H1 (cell line): ENCODE results near the gene STOML1. TPM values are rescaled to one million over a fixed set of nuclear protein-coding genes. Genes with fewer than 3 reads are reported as not detected.

Source experiments
- CTCF ChIA-PET: fragments of 300-600 bp; sonication (Branson Sonifier 250); formaldehyde crosslinking; loops from one replicate; lab custom pipeline; 2021; ENCODE audit not compliant: partially characterized antibody; lab: Charles Lee
- POLR2A ChIA-PET: fragments of 300-600 bp; sonication (Branson Sonifier 250); formaldehyde crosslinking; loops from one replicate; lab custom pipeline; 2021; ENCODE audit warnings: inconsistent platforms; ENCODE audit not compliant: partially characterized antibody; lab: Charles Lee
- DNase-seq, 2 experiments: peaks; one replicate each; pipeline versions ENCODE4 v3.0.0 to v3.0.0-alpha.2; 2010 to 2022; ENCODE audit warnings: low spot score in 2 of 2, low read depth in 1 of 2, mixed read lengths in 1 of 2
- FAIRE-seq: peaks from 2 replicates; lab custom pipeline; 2011; peaks lifted over from hg19 to GRCh38; lab: Jason Lieb, UNC
- H2AFZ ChIP-seq: 2 replicates; pipeline ENCODE4 v1.8.1; 2012; ENCODE audit warnings: low read length, inconsistent platforms
- H2AK5ac ChIP-seq: 2 replicates; pipeline ENCODE4 v1.6.1; 2013; ENCODE audit warnings: low read depth, low read length
- H2BK120ac ChIP-seq: replicated peaks from 2 replicates; pipeline ENCODE3; 2013; ENCODE audit warnings: low read depth, low read length, inconsistent platforms
- H2BK12ac ChIP-seq: 2 replicates; pipeline ENCODE4 v1.6.1; 2013; ENCODE audit warnings: low read depth, low read length
- H2BK15ac ChIP-seq: 2 replicates; pipeline ENCODE4 v1.6.1; 2013; ENCODE audit warnings: low read length
- H2BK20ac ChIP-seq: 2 replicates; pipeline ENCODE4 v1.6.1; 2013; ENCODE audit warnings: low read length
- H2BK5ac ChIP-seq: 2 replicates; pipeline ENCODE4 v1.6.1; 2013; ENCODE audit warnings: low read depth, low read length
- H3K14ac ChIP-seq: 2 replicates; pipeline ENCODE4 v1.6.1; 2013; ENCODE audit warnings: inconsistent platforms; ENCODE audit not compliant: insufficient read length
- H3K18ac ChIP-seq: 2 replicates; pipeline ENCODE4 v1.6.1; 2013; ENCODE audit warnings: low read length; ENCODE audit errors: extremely low read depth
- H3K23ac ChIP-seq: 2 replicates; pipeline ENCODE4 v1.6.1; 2013; ENCODE audit warnings: inconsistent platforms; ENCODE audit not compliant: insufficient read length
- H3K23me2 ChIP-seq: 2 replicates; pipeline ENCODE4 v1.6.1; 2013; ENCODE audit warnings: low read depth, low read length
- H3K27ac ChIP-seq: 2 replicates; pipeline ENCODE4 v1.6.1; 2011; ENCODE audit warnings: low read depth, low read length, inconsistent platforms
- H3K27me3 ChIP-seq, 4 experiments: replicated peaks in 1 of 4; 1 replicate in 1 of 4; 2 replicates in 3 of 4; pipeline versions ENCODE4 v1.6.1 to v1.8.1; 2011 to 2013; ENCODE audit warnings: low read length in 3 of 4, mild to moderate bottlenecking in 3 of 4, inconsistent platforms in 2 of 4, mixed read lengths in 2 of 4, moderate library complexity in 1 of 4; ENCODE audit not compliant: control insufficient read depth in 3 of 4, insufficient read depth in 3 of 4; ENCODE audit errors: extremely low read depth in 1 of 4
- H3K36me3 ChIP-seq, 4 experiments: 2 replicates each; pipeline versions ENCODE4 v1.6.1 to v1.8.1; 2011 to 2013; ENCODE audit warnings: mild to moderate bottlenecking in 4 of 4, low read length in 3 of 4, moderate library complexity in 2 of 4, control low read depth in 1 of 4, inconsistent platforms in 1 of 4; ENCODE audit not compliant: insufficient read depth in 4 of 4, control insufficient read depth in 2 of 4
- H3K4ac ChIP-seq: replicated peaks from 2 replicates; pipeline ENCODE3; 2013; ENCODE audit warnings: low read length, low read depth, mixed read lengths, inconsistent platforms; ENCODE audit not compliant: insufficient read length
- H3K4me1 ChIP-seq, 4 experiments: replicated peaks in 1 of 4; 1 replicate in 1 of 4; 2 replicates in 3 of 4; pipeline versions ENCODE4 v1.6.1 to v1.8.1; 2011 to 2013; ENCODE audit warnings: low read length in 3 of 4, inconsistent platforms in 2 of 4, mixed read lengths in 1 of 4; ENCODE audit not compliant: insufficient read depth in 4 of 4, control insufficient read depth in 3 of 4
- H3K4me2 ChIP-seq, 2 experiments: 2 replicates each; pipeline versions ENCODE4 v1.6.1 to v1.8.1; 2011 to 2013; ENCODE audit warnings: low read depth in 2 of 2, low read length in 2 of 2, control low read depth in 1 of 2, inconsistent platforms in 1 of 2, mild to moderate bottlenecking in 1 of 2; ENCODE audit not compliant: insufficient read depth in 1 of 2
- H3K4me3 ChIP-seq, 4 experiments: fragments of 200-600, 300-600 bp in 1 of 4; sonication (generic), shearing (Covaris generic), sonication (Bioruptor Twin) in 1 of 4; 2 replicates each; pipeline versions ENCODE4 v1.5.1 to v1.8.1; 2011 to 2016; ENCODE audit warnings: low read length in 4 of 4, low read depth in 3 of 4, control low read depth in 2 of 4, inconsistent platforms in 2 of 4, mild to moderate bottlenecking in 2 of 4, mixed read lengths in 1 of 4, moderate library complexity in 1 of 4; ENCODE audit not compliant: insufficient read depth in 2 of 4; ENCODE audit errors: extremely low read depth in 1 of 4
- H3K56ac ChIP-seq: replicated peaks from 2 replicates; pipeline ENCODE3; 2013; ENCODE audit warnings: low read depth, mild to moderate bottlenecking, mixed read lengths, low read length, inconsistent platforms; ENCODE audit not compliant: insufficient read length
- H3K79me1 ChIP-seq: 2 replicates; pipeline ENCODE4 v1.6.1; 2013; ENCODE audit warnings: low read depth, low read length, control low read depth
- H3K79me2 ChIP-seq, 2 experiments: 2 replicates each; pipeline versions ENCODE4 v1.6.1 to v1.8.1; 2012 to 2013; ENCODE audit warnings: low read length in 2 of 2, mild to moderate bottlenecking in 2 of 2, inconsistent platforms in 1 of 2; ENCODE audit not compliant: insufficient read depth in 2 of 2, control insufficient read depth in 1 of 2
- H3K9ac ChIP-seq, 4 experiments: replicated peaks in 1 of 4; 1 replicate in 1 of 4; 2 replicates in 3 of 4; pipeline versions ENCODE4 v1.6.1 to v1.8.1; 2011 to 2013; ENCODE audit warnings: low read depth in 3 of 4, low read length in 3 of 4, control low read depth in 2 of 4, mild to moderate bottlenecking in 2 of 4, moderate library complexity in 2 of 4, inconsistent platforms in 1 of 4; ENCODE audit errors: extremely low read depth in 1 of 4
- H3K9me3 ChIP-seq, 2 experiments: 2 replicates each; pipeline versions ENCODE4 v1.6.1 to v1.8.1; 2012 to 2013; ENCODE audit warnings: mild to moderate bottlenecking in 2 of 2, moderate library complexity in 2 of 2, control low read depth in 1 of 2, inconsistent platforms in 1 of 2, low read depth in 1 of 2, low read length in 1 of 2, mixed read lengths in 1 of 2; ENCODE audit not compliant: insufficient read depth in 2 of 2
- H4K20me1 ChIP-seq, 2 experiments: replicated peaks in 1 of 2; 2 replicates each; pipeline versions ENCODE3 to v1.8.1; 2011 to 2013; ENCODE audit warnings: inconsistent platforms in 2 of 2, low read length in 2 of 2, mild to moderate bottlenecking in 1 of 2; ENCODE audit not compliant: insufficient read depth in 2 of 2, control insufficient read depth in 1 of 2
- H4K5ac ChIP-seq: 2 replicates; pipeline ENCODE4 v1.6.1; 2013; ENCODE audit warnings: low read length, low read depth, mixed read lengths, inconsistent platforms; ENCODE audit not compliant: insufficient read length
- H4K8ac ChIP-seq: 2 replicates; pipeline ENCODE4 v1.8.0; 2013; ENCODE audit warnings: mild to moderate bottlenecking, moderate library complexity, low read length, inconsistent platforms; ENCODE audit not compliant: insufficient read depth; ENCODE audit errors: extremely low read depth
- H4K91ac ChIP-seq: replicated peaks from 2 replicates; pipeline ENCODE3; 2013; ENCODE audit warnings: low read length, mixed read lengths, inconsistent platforms; ENCODE audit not compliant: insufficient read length
- CHD2 ChIP-seq: IDR thresholded peaks from 2 replicates; pipeline ENCODE4 v1.6.1; 2012; ENCODE audit warnings: low read length, improper control_type of control experiment
- MAFK ChIP-seq: IDR thresholded peaks from 2 replicates; pipeline ENCODE4 v1.6.1; 2012; ENCODE audit warnings: low read depth, mild to moderate bottlenecking, improper control_type of control experiment, low read length
- POU5F1 ChIP-seq: IDR thresholded peaks from 2 replicates; pipeline ENCODE4 v1.6.1; 2011; ENCODE audit warnings: low read depth, mild to moderate bottlenecking, low read length, moderate library complexity
- WGBS, 2 experiments: shearing (Covaris generic) in 1 of 2; methylation state at CpG; one replicate each; pipeline versions ENCODE4 v1.1.6 to v1.1.7; 2013 to 2015; ENCODE audit warnings: low lambda C conversion rate in 2 of 2, mixed read lengths in 2 of 2, inconsistent platforms in 1 of 2, low coverage in 1 of 2, missing lambda C conversion rate in 1 of 2; ENCODE audit not compliant: insufficient replicate concordance in 2 of 2, insufficient coverage in 1 of 2, insufficient read length in 1 of 2; ENCODE audit errors: extremely low coverage in 1 of 2, missing lambda C conversion rate in 1 of 2; 5-methylcytosine and 5-hydroxymethylcytosine counted together
- polyA plus RNA-seq, 7 experiments: library from polyadenylated mRNA; depleted of rRNA in 3 of 7; stranded (reverse) in 5 of 7; unstranded in 2 of 7; fragments of >200 nt in 5 of 7; fragments of 200-250 nt in 2 of 7; gene quantifications; 1 replicate in 5 of 7; 2 replicates in 1 of 7; 4 replicates in 1 of 7; pipeline versions ENCODE4 v1.2.1 to v1.2.3, GENCODE V29; 2011 to 2013; ENCODE audit warnings: missing spikeins in 2 of 7, mixed read lengths in 2 of 7
- total RNA-seq: library from RNA; stranded (reverse); fragmentation: NEBNext Ultra II Directional; extraction: Animal tissue kit (Norgen Biotek cat#: 25700); gene quantifications from 2 replicates; pipeline ENCODE4 v1.2.1, GENCODE V29; 2021

The STOML1 gene
- total and polyA plus RNA-seq, 2 of the 8 experiments (the other 6 are each of a cell fraction or from before 2014, with no cell fraction given): 2.6 to 3.2 TPM

DNA sequence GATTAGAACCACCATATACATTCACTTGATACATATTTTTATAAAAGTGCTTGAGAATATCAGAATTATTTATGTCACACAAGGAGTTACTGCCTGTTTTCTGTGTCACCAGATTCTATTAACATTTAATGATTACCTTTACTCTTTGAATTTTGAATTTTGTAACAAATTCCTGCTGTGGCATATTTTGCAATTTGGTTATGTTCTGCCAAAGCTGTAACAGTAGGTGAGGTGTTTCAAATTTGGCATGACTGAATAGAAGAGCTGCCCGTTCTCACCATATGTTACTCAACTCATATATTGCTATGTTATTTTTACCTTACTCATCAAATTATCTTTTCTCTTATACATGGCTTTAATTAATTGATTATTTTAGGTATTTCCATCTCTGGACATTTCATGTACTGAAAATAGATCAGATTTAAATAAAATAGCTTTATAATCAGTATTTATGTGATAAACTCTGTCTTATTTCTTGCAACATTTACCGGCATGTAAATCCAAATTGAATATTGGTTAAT lies 21.3 kb upstream of the STOML1 start:
- TF ChIP-seq MAFK (peak; percentile 23; the same call in 1 of the 2 replicates), CHD2 (no peak), POU5F1 (no peak)
- CTCF ChIA-PET: interaction anchor here (0.6 to 4.6 kb wide), 3 partner anchors 8 to 24 kb away, joined by 3 to 24 read pairs (median 4); no protein-coding TSS in a partner anchor

More for the DNA sequence above, 21.3 kb upstream of the STOML1 start:
- Histone ChIP-seq H2BK120ac (no peak overlapping the region), H3K27ac (no peak overlapping the region), H3K14ac (no peak overlapping the region), H2BK15ac (no peak overlapping the region), H3K79me2 (0 out of 4 replicates have a peak, but pooled peaks cover 0 to 3% of the 10 kb centered on the region in 2 experiments), H2AFZ (no peak overlapping the region), H4K5ac (no peak overlapping the region), H3K9me3 (no peaks in the 10 kb centered on the region), H4K8ac (no peak overlapping the region), H3K79me1 (peaks cover 2% of the 10 kb centered on the region; the same call in 1 of the 2 replicates), H3K9ac (no peak overlapping the region), H2AK5ac (no peak overlapping the region), H3K27me3 (no peaks in the 10 kb centered on the region), H3K23ac (no peak overlapping the region), H3K4me1 (no peaks in the 10 kb centered on the region), H3K23me2 (no peaks in the 10 kb centered on the region), H3K4me3 (no peak overlapping the region), H3K4ac (no peak overlapping the region), H4K20me1 (peaks cover 3 to 8% of the 10 kb centered on the region in 2 experiments), H4K91ac (no peak overlapping the region), H3K56ac (no peak overlapping the region), H2BK20ac (no peak overlapping the region), H3K4me2 (no peak overlapping the region), H3K18ac (no peak overlapping the region), H2BK5ac (no peak overlapping the region), H3K36me3 (no peaks in the 10 kb centered on the region), H2BK12ac (no peak overlapping the region)
- DNase-seq: no peak
- POLR2A ChIA-PET: no interaction called here
- 93% methylated on average over 2 of the region's 2 CpGs; no CpG with 5 or more reads in 1 of the 2 experiments for WGBS, 2 experiments
- no peak for FAIRE-seq
